Left lung (tissue), 10 donors: Measurements from ENCODE around the gene UBALD2. TPM values are rescaled to one million over a fixed set of nuclear protein-coding genes. Genes with fewer than 3 reads are reported as not detected.

Experiments used
- ATAC-seq: fragments of 200-7000 bp; cut with Tn5 transposase; one replicate; pipeline ENCODE4 v1.9.1; 2020; ENCODE audit warnings: moderate library complexity
- DNase-seq, 4 donors: peaks; one replicate each; pipeline ENCODE4 v3.0.0-alpha.2; 2013 to 2020
- H3K27ac ChIP-seq, 2 donors: fragments of 200-600 bp; sonication (generic) in 1 of 2; one replicate each; pipeline versions ENCODE4 v1.5.0 to v1.8.0; 2020 to 2021
- H3K27me3 ChIP-seq, 2 donors: fragments of 200-600 bp; sonication (generic) in 1 of 2; one replicate each; pipeline versions ENCODE4 v1.5.0 to v1.8.0; 2020 to 2021
- H3K36me3 ChIP-seq, 2 donors: fragments of 200-600 bp; sonication (generic) in 1 of 2; one replicate each; pipeline versions ENCODE4 v1.5.0 to v1.8.0; 2020 to 2021
- H3K4me1 ChIP-seq, 2 donors: fragments of 200-600 bp; one replicate each; pipeline ENCODE4 v1.8.0; 2021
- H3K4me3 ChIP-seq, 2 donors: fragments of 200-600 bp; sonication (generic) in 1 of 2; one replicate each; pipeline versions ENCODE4 v1.5.0 to v1.8.0; 2020 to 2021; ENCODE audit warnings: mild to moderate bottlenecking in 1 of 2
- H3K9me3 ChIP-seq, 2 donors: fragments of 200-600 bp; sonication (generic) in 1 of 2; one replicate each; pipeline versions ENCODE4 v1.5.0 to v1.8.0; 2020 to 2021
- intact Hi-C, 2 donors: fragments of 100-400 bp; cut with DNase I; formaldehyde crosslinking; loops; one replicate each; pipeline versions ENCODE4 v1.11.2 to v1.14.2; 2022
- polyA plus RNA-seq, 6 donors: library from polyadenylated mRNA; unstranded; fragments of 120-200 nt; gene quantifications; one replicate each; pipeline ENCODE4 v1.2.1, GENCODE V29; 2013; ENCODE audit not compliant: insufficient read length in 6 of 6
- total RNA-seq, 2 donors: library from RNA; stranded (reverse); fragmentation: NEBNext Ultra II Directional; extraction: Animal tissue kit (Norgen Biotek cat#: 25700); gene quantifications; one replicate each; pipeline ENCODE4 v1.2.1, GENCODE V29; 2021
- TF ChIP-seq, protein P1 (sequence below), 2 donors: fragments of 200-600 bp; sonication (generic) in 1 of 2; IDR thresholded peaks; one replicate each; pipeline versions ENCODE4 v1.5.0 to v1.8.0; 2021; ENCODE audit warnings: antibody characterized with exemption in 2 of 2
- donor health status: DM: no; HTN: yes; CAD: no.
- donor health status: DM: no; HTN: no; CAD: no.

Gene UBALD2
- total and polyA plus RNA-seq, 8 donors: 16.7 to 52.7 (median 32.0) TPM

GRCh38 chr17:76247304-76247703 lies 17.8 kb upstream of the UBALD2 start:
- Histone ChIP-seq H3K4me1 (peaks cover 0 to 42% of the 10 kb centered on the region in 2 donors), H3K27ac (no peak overlapping the region)
- intact Hi-C loops: no loop called here

GRCh38 chr17:76248013-76248782 lies 16.9 kb upstream of the UBALD2 start:
- intact Hi-C loops: no loop called here

More at GRCh38 chr17:76247304-76247703, 17.8 kb upstream of the UBALD2 start:
- Histone ChIP-seq H3K27me3 (peaks cover 0 to 25% of the 10 kb centered on the region in 2 donors), H3K4me3 (no peak overlapping the region), H3K9me3 (no peaks in the 10 kb centered on the region), H3K36me3 (no peaks in the 10 kb centered on the region)
- ATAC-seq (no peak), DNase-seq (no peak)
- TF ChIP-seq, protein P1, sequence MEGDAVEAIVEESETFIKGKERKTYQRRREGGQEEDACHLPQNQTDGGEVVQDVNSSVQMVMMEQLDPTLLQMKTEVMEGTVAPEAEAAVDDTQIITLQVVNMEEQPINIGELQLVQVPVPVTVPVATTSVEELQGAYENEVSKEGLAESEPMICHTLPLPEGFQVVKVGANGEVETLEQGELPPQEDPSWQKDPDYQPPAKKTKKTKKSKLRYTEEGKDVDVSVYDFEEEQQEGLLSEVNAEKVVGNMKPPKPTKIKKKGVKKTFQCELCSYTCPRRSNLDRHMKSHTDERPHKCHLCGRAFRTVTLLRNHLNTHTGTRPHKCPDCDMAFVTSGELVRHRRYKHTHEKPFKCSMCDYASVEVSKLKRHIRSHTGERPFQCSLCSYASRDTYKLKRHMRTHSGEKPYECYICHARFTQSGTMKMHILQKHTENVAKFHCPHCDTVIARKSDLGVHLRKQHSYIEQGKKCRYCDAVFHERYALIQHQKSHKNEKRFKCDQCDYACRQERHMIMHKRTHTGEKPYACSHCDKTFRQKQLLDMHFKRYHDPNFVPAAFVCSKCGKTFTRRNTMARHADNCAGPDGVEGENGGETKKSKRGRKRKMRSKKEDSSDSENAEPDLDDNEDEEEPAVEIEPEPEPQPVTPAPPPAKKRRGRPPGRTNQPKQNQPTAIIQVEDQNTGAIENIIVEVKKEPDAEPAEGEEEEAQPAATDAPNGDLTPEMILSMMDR (IDR thresholded peaks at IDR 0.05): no peak

DNA sequence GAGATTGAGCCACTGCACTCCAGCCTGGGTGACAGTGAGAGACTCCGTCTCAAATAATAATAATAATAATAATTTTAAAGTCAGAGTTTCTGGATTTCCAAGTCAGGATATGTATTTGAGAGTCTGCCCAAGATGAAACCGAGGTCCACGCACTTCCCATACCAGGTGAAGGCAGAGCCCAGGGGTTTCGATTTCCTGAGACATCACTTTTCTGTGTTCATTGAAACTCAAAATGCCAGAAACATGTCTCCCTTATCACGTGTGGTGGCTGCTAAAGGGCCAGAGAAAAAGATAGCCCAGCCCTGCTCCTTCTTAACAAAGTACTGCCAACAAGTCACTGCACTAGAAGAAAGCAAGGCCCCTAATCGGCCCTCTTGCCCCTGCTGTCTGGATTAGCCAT lies 15.0 kb upstream of the UBALD2 start:
- H3K27me3 ChIP-seq: no peaks in the 10 kb centered on the region
- no peak overlapping the region for H3K27ac ChIP-seq
- TF ChIP-seq, protein P1 (IDR thresholded peaks at IDR 0.05): no peak
- H3K4me1 ChIP-seq: peaks cover 0 to 58% of the 10 kb centered on the region in 2 donors
- no peaks in the 10 kb centered on the region for H3K36me3 ChIP-seq
- ATAC-seq (no peak), DNase-seq (no peak)
- no peaks in the 10 kb centered on the region for H3K9me3 ChIP-seq
- intact Hi-C loops: no loop called here
- no peak overlapping the region for H3K4me3 ChIP-seq

More at GRCh38 chr17:76248013-76248782, 16.9 kb upstream of the UBALD2 start:
- H3K27ac ChIP-seq: no peak overlapping the region
- no peaks in the 10 kb centered on the region for H3K9me3 ChIP-seq
- TF ChIP-seq, protein P1 (IDR thresholded peaks at IDR 0.05): no peak
- DNase-seq (no peak), ATAC-seq (peak; percentile 16)
- no peaks in the 10 kb centered on the region for H3K36me3 ChIP-seq
- H3K4me1 ChIP-seq: peaks cover 0 to 51% of the 10 kb centered on the region in 2 donors
- no peak overlapping the region for H3K4me3 ChIP-seq
- H3K27me3 ChIP-seq: peaks cover 0 to 16% of the 10 kb centered on the region in 2 donors

- H3K27ac ChIP-seq: peak overlapping the region; percentile 71 to 91
- H3K4me3 ChIP-seq: no peak overlapping the region
- H3K27me3 ChIP-seq: no peaks in the 10 kb centered on the region
- H3K4me1 ChIP-seq: peaks cover 0 to 53% of the 10 kb centered on the region in 2 donors
- no peak for ATAC-seq
- TF ChIP-seq, protein P1 (IDR thresholded peaks at IDR 0.05): no peak
- no peaks in the 10 kb centered on the region for H3K9me3 ChIP-seq
- intact Hi-C loops: no loop called here
- no peaks in the 10 kb centered on the region for H3K36me3 ChIP-seq
- no peak for DNase-seq
Measured at GRCh38 chr17:76251478-76252039, 13.6 kb upstream of the UBALD2 start.
